Effector CD8-positive, alpha-beta T cell (primary cell): ENCODE results near the gene NUTM2A.
"Not testable (repeated sequence)": the region's sequence is repeated elsewhere in the genome, so short reads cannot be mapped to it uniquely, and the experiment has no call there.

ENCODE experiments used
- DNase-seq: peaks from one replicate; lab custom pipeline; 2025; lab: John Stamatoyannopoulos, UW
- total RNA-seq, 4 experiments: gene quantifications; one replicate each; lab custom pipeline; 2026; lab: John Stamatoyannopoulos, UW

The NUTM2A gene
- total RNA-seq = 0 to 0.72 (median 0.21) reads per million in 4 experiments

GRCh38 chr10:87225148-87225547 is at the start of gene NUTM2A:
NUTM2A (plus strand) TSS chr10:87225448; CDS start chr10:87225831, 383 bp downstream.
- not testable (repeated sequence) for DNase-seq

DNA sequence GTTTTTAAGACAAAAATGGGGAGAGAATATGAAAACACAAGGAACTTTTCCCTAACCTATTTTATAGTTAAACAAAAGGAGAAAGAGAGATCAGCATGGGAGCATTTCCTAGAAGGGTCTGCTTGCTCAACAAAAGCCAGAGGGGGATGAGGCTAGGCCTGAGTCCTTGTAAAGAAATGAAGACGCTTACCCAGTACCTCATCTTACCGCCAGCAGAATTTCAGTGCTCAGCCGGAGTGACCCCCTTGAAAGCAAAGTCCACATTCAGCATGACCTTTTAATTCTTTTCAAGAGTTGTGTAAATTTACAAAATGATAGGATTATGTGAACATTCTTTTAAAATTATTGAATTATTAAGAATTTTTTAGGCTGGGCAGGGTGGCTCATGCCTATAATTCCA is 47.7 kb upstream of the NUTM2A start:
- DNase-seq = not testable (repeated sequence)

DNA sequence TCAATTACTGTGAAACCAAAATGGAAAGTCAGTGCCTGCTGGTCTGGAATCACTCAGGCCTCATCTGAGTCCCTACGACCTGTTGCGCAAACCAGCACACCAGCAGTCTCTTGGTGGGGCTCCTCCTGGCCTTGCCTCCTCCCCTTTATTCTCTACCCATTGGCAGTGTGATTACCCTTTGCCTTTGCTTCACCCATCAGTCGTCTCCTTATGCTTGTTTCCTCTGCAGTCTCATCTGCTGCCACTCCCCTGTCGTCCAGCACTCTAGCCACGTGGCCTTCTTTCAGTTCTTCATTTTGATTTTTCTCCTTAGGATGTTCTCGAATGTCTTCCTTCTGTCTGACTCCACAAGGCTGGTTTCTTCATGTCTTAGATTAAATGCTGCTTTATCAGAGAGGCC is 40.8 kb upstream of the NUTM2A start:
- not testable (repeated sequence) for DNase-seq

DNA sequence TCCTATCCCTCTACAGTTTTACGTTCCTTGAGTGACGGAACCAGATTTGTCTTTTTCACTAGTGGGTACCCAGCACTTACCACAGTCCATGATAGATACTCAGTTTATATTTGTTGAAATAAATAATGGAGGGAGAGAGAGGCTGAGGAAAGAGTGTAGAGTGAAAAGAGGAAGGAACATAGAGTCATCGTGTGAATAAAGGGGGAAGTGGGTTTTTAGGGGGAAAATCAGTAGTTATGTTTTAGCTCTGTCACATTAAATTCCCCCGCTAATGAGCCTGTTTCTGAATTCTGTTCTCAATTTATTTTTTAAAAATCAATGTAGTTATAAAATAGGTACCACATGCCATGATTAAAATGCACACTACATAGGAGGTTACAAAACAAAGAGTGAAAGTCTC is 39.2 kb upstream of the NUTM2A start:
- DNase-seq = not testable (repeated sequence)

GRCh38 chr10:87187573-87187972 is 37.7 kb upstream of the NUTM2A start:
- DNase-seq = not testable (repeated sequence)

GRCh38 chr10:87191841-87192240 is 33.4 kb upstream of the NUTM2A start:
- DNase-seq = not testable (repeated sequence)

- not testable (repeated sequence) for DNase-seq
Observed at GRCh38 chr10:87200924-87201323, 24.3 kb upstream of the NUTM2A start.

GRCh38 chr10:87204801-87205200 is 20.4 kb upstream of the NUTM2A start:
- not testable (repeated sequence) for DNase-seq

DNA sequence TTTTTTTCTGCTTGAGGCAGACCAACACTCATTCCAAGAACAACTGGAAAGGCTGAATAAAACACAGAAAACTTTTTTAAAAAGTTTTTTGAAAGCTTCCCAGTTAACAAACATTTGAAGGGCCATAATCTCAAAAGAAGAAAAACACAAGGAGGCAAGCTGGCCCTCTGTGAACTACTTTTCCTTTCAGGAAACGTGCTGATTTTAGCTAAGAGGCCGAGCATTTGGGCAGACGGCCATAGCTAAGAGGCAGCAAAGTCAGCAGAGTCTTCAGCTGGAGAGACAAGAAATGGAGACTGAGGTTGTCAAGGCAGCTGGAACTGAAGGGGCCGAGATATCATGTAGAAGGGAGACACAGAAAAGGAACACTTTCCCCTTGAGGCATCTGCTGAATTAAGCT is 18.3 kb upstream of the NUTM2A start:
- not testable (repeated sequence) for DNase-seq

DNA sequence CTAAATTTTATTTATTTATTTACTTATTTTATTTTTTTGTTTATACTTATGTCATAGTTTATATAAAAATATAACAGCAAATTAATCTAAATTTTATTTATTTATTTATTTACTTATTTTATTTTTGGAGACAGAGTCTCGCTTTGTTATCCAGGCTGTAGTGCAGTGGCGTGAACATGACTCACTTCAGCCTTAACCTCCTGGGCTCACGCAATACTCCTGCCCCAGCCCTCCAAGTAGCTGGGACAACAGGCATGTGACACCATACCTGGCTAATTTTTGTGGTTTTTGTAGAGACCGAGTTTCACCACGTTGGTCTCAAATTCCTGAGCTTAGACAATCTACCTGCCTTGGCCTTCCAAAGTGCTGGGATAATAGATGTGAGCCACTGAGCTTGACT is 14.9 kb upstream of the NUTM2A start:
- DNase-seq = not testable (repeated sequence)

DNA sequence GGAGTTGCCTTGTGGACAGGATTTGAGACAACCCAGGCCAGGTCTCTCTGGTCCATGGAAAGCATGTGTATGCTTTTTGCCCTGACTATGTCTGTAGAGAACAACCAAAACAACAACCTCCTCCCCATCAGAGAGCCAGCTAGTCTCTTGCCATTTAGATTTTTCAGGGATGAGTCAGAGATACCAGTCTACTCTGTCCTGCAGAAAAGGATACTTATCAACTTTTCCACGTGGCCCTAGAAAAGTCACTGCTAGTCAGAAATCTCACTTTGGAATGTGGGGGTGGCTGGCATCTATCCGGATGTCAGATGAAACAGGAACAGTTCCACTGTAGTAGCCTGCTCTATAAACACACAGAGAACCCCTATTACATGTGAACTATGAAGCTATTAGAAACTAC is 13.4 kb upstream of the NUTM2A start:
- DNase-seq = not testable (repeated sequence)

- not testable (repeated sequence) for DNase-seq
Observed at GRCh38 chr10:87213150-87213765, 12.0 kb upstream of the NUTM2A start.

DNA sequence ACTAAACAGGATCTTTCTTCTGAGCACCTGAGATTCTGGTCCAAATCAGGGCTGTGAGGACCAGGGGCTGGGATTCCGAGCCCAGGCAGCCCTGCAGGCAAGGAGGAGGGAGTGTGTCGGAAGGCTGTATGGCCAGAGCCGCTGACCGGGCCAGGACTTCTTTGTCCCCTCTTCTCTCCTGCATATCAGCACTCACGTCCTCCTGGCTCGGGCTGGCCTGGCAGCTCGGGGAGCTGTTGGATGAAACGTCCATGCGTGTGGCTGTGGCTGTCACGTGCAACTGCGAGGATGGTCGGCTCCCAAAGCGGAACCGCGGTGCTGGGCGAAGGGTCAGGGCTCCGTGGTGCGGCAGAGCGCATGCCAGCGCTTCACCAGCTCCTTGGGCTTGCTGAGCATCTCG is 11.4 kb upstream of the NUTM2A start:
- DNase-seq = not testable (repeated sequence)

GRCh38 chr10:87216120-87216519 is 9.1 kb upstream of the NUTM2A start:
- DNase-seq = not testable (repeated sequence)

GRCh38 chr10:87219370-87219769 is 5.9 kb upstream of the NUTM2A start:
- not testable (repeated sequence) for DNase-seq

DNA sequence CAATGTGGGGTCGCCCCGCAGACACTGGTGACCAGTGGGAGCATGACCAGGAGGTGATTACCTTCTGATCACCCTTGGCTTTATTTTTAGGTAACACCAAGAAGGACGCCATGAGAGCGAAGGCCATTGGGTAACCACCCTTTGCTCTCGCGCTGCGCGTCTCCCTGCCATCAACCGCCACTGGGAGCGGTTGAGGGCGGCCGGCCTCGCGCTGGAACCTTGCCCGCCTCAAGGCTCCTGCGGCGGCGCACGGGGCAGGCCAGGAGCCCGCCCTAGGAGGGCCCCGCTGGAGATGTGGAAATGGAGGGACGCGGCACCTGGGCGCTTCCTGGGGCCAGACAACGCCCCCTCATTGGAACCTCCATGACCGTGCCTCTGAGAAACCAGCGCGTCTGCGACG is 2.5 kb upstream of the NUTM2A start:
- not testable (repeated sequence) for DNase-seq

DNA sequence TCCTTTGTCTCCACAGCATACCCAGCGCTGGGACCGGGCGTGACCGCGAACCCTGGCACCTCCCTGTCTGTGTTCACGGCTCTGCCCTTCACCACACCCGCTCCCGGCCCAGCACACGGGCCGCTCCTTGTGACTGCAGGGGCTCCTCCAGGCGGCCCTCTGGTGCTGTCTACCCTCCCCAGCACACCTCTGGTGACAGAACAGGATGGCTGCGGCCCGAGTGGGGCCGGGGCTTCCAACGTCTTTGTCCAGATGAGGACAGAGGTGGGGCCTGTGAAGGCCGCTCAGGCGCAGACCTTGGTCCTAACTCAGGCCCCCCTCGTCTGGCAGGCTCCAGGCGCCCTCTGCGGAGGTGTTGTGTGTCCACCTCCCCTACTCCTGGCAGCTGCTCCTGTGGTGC is 3.0 kb downstream of the NUTM2A start:
- not testable (repeated sequence) for DNase-seq

DNA sequence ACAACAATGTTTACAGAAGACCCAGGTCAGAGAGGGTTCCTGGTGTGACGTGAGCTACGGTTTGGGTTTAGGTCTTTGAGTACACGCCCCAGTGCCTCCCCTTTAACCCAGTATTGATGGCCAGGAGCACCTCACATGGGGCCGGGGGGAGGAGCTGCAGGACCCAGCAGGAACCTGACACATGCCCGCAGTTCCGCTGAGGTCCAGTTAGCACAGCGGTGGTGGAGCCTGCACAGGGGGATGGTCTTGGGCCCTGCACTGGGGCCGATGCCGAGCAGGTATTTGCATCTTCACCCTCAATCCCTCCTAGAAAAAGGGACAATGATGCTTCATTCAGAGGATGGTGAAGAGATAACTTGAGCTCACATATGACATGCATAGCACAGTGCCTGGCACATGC is 4.0 kb downstream of the NUTM2A start:
- DNase-seq = not testable (repeated sequence)

GRCh38 chr10:87234854-87235253 is 9.6 kb downstream of the NUTM2A start:
- DNase-seq = not testable (repeated sequence)

DNA sequence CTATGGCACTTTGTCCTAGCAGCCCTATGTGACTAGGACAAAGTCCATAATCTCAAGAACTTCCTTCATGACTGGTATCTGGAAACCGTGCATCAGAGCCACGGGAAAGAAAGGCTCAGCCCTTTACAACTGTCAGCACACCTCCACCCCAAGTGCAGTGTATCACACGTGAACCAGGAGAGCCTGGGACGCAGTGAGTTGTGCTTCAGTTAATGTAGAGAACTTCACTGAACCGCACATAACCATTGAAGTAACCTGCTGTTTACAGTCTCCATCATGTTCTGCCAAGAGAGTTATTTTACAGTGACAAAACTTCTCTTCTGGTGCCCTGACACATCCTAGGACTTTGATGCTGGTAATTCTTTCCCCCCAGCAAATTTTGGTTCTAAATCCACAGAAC is 12.0 kb downstream of the NUTM2A start:
- not testable (repeated sequence) for DNase-seq

GRCh38 chr10:87239346-87239808 is 14.1 kb downstream of the NUTM2A start:
- not testable (repeated sequence) for DNase-seq

- DNase-seq = not testable (repeated sequence)
Observed at GRCh38 chr10:87242192-87242591, 16.9 kb downstream of the NUTM2A start.

DNA sequence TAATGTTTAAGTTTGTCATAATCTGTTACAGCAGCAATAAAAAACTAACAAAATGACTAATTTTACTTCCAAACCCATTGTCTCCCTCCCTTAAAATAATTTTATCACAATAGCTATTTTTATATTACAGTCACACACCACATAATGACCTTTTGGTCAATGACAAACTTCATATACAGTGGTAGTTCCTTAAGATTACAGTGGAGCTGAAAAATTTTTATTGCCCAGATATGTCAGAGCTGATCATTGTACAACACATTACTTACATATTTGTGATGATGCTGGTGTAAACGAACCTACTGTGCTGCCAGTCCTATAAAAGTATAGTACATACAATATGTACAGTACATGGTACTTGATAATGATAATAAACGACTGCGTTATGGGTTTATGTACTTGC is 22.1 kb downstream of the NUTM2A start:
- DNase-seq = not testable (repeated sequence)
